Measurements from ENCODE around the gene PGAP2. TPM values are rescaled to one million over a fixed set of nuclear protein-coding genes. Genes with fewer than 3 reads are reported as not detected.

PGAP2 gene
- total and polyA plus RNA-seq, 2 donors (not counting 3 experiments of a cell fraction or from before 2014, with no cell fraction given): 18.3 to 34.1 TPM

DNA sequence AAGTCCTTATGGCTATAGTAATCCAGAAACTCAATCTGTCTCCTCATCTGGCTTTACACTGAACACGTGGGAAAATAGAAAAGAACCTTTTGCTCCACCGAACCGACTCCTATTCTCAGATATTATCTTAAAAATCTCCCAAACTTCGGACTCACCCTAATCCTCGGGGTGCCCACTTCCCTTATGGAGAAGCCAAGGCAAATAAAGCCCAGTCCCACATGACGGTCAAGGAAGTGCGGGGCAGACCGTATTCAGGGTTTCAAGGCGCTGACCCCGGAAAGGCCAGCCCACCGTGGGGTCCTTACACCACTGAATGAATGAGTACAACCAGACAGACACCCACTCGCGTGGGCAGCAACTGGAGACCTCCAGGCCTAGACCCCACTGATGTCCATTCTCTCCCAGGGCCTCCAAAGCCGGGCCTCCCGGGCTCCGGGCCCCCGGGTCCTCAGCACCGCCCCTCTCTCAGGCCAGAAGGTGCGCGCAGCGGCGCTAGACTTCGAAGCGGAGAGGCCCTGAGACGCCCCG is 11.5 kb upstream of the PGAP2 start:
- no peak for DNase-seq (ENCODE audit: low read depth, low spot score)
- Histone ChIP-seq H3K4me3 (replicated peaks in 1 of 3; ENCODE audit: insufficient read depth in 1 of 3, low read depth in 1 of 3, low read length in 3 of 3) (peak overlapping the region; percentile 72 to 99 (median 90)), H2AFZ (ENCODE audit: low read depth, low read length) (peak overlapping the region; percentile 39), H3K79me2 (ENCODE audit: control insufficient read depth, insufficient read depth, low read length) (peaks cover 53% of the 10 kb centered on the region), H3K9me3 (replicated peaks; ENCODE audit: control insufficient read depth, insufficient read depth, low read length) (no peaks in the 10 kb centered on the region), H3K27me3 (ENCODE audit: control insufficient read depth in 2 of 2, insufficient read depth in 2 of 2, low read length in 2 of 2) (no peaks in the 10 kb centered on the region), H3K9ac (replicated peaks; ENCODE audit: extremely low read depth, insufficient read depth, low read length) (peak overlapping the region; percentile 84), H3K27ac (ENCODE audit: insufficient read depth, low read depth, low read length) (peak overlapping the region; percentile 76), H4K20me1 (replicated peaks; ENCODE audit: control insufficient read depth, extremely low read depth, insufficient read depth, low read length) (peaks cover 4% of the 10 kb centered on the region), H3K4me1 (ENCODE audit: control insufficient read depth, extremely low read depth, insufficient read depth, low read length) (peaks cover 15% of the 10 kb centered on the region), H3K4me2 (ENCODE audit: insufficient read depth, low read length) (peak overlapping the region; percentile 99), H3K9me1 (replicated peaks; ENCODE audit: control insufficient read depth, extremely low read depth, insufficient read depth, low read length) (no peaks in the 10 kb centered on the region), H3K36me3 (ENCODE audit: control insufficient read depth in 2 of 2, extremely low read depth in 1 of 2, insufficient read depth in 2 of 2, low read length in 2 of 2) (no peaks in the 10 kb centered on the region)
- intact Hi-C loops (cut with micrococcal nuclease) (loop anchor here (1.0 kb wide), 3 partner anchors 11 to 44 kb away; partner anchors contain the start of gene PGAP2), dilution Hi-C loops (cut with MboI; ENCODE audit: extremely low pct_ligation_motif_present, low sequenced_read_pairs) (no loop called here)
- TF ChIP-seq GATA2 (IDR thresholded peaks at IDR 0.05; ENCODE audit: insufficient read depth, insufficient read length, low read depth, low read length): no peak
- TF ChIP-seq EZH2 (IDR thresholded peaks at IDR 0.05; ENCODE audit: borderline replicate concordance, low read depth, low read length, severe bottlenecking): no peak
- TF ChIP-seq, protein P1, sequence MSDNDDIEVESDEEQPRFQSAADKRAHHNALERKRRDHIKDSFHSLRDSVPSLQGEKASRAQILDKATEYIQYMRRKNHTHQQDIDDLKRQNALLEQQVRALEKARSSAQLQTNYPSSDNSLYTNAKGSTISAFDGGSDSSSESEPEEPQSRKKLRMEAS (IDR thresholded peaks at IDR 0.05; ENCODE audit: insufficient read depth, insufficient read length): no peak
- no peak for TF ChIP-seq FOS (IDR thresholded peaks at IDR 0.05; ENCODE audit: borderline replicate concordance, insufficient read depth, low read length)
- TF ChIP-seq POLR2AphosphoS5 (IDR thresholded peaks at IDR 0.05; ENCODE audit: insufficient read depth, low read depth, low read length): no peak
- TF ChIP-seq MYC (IDR thresholded peaks at IDR 0.05; ENCODE audit: low read depth, low read length): no peak
- no peak for TF ChIP-seq JUN (IDR thresholded peaks at IDR 0.05; ENCODE audit: borderline replicate concordance, insufficient read depth, insufficient read length, low read depth)
- TF ChIP-seq, protein P2, sequence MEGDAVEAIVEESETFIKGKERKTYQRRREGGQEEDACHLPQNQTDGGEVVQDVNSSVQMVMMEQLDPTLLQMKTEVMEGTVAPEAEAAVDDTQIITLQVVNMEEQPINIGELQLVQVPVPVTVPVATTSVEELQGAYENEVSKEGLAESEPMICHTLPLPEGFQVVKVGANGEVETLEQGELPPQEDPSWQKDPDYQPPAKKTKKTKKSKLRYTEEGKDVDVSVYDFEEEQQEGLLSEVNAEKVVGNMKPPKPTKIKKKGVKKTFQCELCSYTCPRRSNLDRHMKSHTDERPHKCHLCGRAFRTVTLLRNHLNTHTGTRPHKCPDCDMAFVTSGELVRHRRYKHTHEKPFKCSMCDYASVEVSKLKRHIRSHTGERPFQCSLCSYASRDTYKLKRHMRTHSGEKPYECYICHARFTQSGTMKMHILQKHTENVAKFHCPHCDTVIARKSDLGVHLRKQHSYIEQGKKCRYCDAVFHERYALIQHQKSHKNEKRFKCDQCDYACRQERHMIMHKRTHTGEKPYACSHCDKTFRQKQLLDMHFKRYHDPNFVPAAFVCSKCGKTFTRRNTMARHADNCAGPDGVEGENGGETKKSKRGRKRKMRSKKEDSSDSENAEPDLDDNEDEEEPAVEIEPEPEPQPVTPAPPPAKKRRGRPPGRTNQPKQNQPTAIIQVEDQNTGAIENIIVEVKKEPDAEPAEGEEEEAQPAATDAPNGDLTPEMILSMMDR (IDR thresholded peaks at IDR 0.05; ENCODE audit: extremely low read depth in 1 of 2, insufficient read depth in 1 of 2, low read depth in 1 of 2, low read length in 2 of 2): no peak
- no peak for TF ChIP-seq POLR2A (IDR thresholded peaks at IDR 0.05; ENCODE audit: low read depth, low read length)
- no TSS peak for BruUV-seq (replicated peaks)
- ChIA-PET POLR2A (interaction anchor here (2.2 kb wide), 1 partner anchor 11 kb away, joined by 7 read pairs; no protein-coding TSS in a partner anchor), CTCF (interaction anchor here (2.0 kb wide), 1 partner anchor 11 kb away, joined by 13 read pairs; the partner anchor contains the start of gene PGAP2)
- no peak for FAIRE-seq

Measured in endothelial cell of umbilical vein (primary cell).